ENCODE measurements around the gene STAT5B. TPM values are rescaled to one million over a fixed set of nuclear protein-coding genes. Genes with fewer than 3 reads are reported as not detected.

Gene STAT5B
- polyA plus RNA-seq (10.9 to 16.1 TPM (median 12.4 TPM) in 3 replicates), polyA minus RNA-seq (11.5 to 18.1 TPM (median 13.1 TPM) in 3 replicates)
- polyA plus RNA-seq (2011; ENCODE audit: low read depth), result 7.1 TPM
- 7.8 and 11.7 TPM in 2 replicates for polyA plus RNA-seq (2011; cell fraction: cytosol; rRNA removed)
- polyA plus RNA-seq (2011; cell fraction: nucleus; rRNA removed), result 30.5 and 32.6 TPM in 2 replicates
- polyA plus RNA-seq (2012; ENCODE audit: low replicate concordance), result 8.2 and 9.9 TPM in 2 replicates
- polyA minus RNA-seq (2011; cell fraction: cytosol; rRNA and poly(A)+ RNA removed), result 16.9 TPM
- polyA minus RNA-seq (2011; cell fraction: nucleus; rRNA and poly(A)+ RNA removed), result 11.2 and 13.8 TPM in 2 replicates

DNA sequence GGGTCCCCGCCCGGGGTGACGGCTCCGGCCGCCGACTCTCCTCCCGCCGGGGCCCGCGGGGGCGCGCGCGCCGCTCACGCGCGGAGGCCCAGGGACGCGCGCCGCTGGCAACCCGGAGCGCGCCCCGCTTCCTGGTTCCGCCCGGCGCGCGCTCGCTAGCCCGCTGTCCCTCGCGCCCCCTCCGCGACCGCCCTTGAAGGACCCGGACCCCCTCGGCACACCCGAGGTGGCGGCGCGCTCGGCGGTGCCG lies at the start of gene STAT5B:
Gene STAT5B, minus strand, starts transcription at position 33 of the 250 bp plus-strand sequence. CDS start 44,264 bp downstream, outside the sequence.
- Histone ChIP-seq H3K79me2 (ENCODE audit: control insufficient read depth, insufficient read depth, low read length) (peaks cover 8% of the 10 kb centered on the region), H3K9me3 (ENCODE audit: control insufficient read depth, low read depth, low read length) (no peaks in the 10 kb centered on the region), H3K4me3 (ENCODE audit: control insufficient read depth in 2 of 3, extremely low read depth in 1 of 3, insufficient read depth in 2 of 3, low read depth in 1 of 3, low read length in 3 of 3) (peak within 1 kb of the TSS; percentile 73 to 80 (median 75)), H2AFZ (ENCODE audit: control insufficient read depth, low read length) (peak within 1 kb of the TSS; percentile 86), H3K9me1 (ENCODE audit: control insufficient read depth, extremely low read depth, insufficient read depth, low read length) (no peaks in the 10 kb centered on the region), H3K27ac (ENCODE audit: control insufficient read depth, insufficient read depth, low read length) (peak within 1 kb of the TSS; percentile 11), H3K4me2 (ENCODE audit: control insufficient read depth, extremely low read depth, insufficient read depth, low read depth, low read length) (peak within 1 kb of the TSS; percentile 92), H3K36me3 (ENCODE audit: control insufficient read depth in 2 of 2, extremely low read depth in 1 of 2, insufficient read depth in 2 of 2, low read length in 2 of 2) (no peaks in the 10 kb centered on the region), H3K4me1 (ENCODE audit: control insufficient read depth, extremely low read depth, insufficient read depth, low read length) (peaks cover 15% of the 10 kb centered on the region), H3K9ac (ENCODE audit: control insufficient read depth, extremely low read depth, insufficient read depth, low read length) (peak within 1 kb of the TSS; percentile 72), H4K20me1 (ENCODE audit: control insufficient read depth, extremely low read depth, insufficient read depth, low read length) (no peaks in the 10 kb centered on the region), H3K27me3 (ENCODE audit: control insufficient read depth, extremely low read depth, insufficient read depth, low read length) (no peaks in the 10 kb centered on the region)
- no peak for FAIRE-seq
- dilution Hi-C loops (cut with MboI; ENCODE audit: extremely low pct_ligation_motif_present, low sequenced_read_pairs), result no loop called here
- no peak for DNase-seq (ENCODE audit: low read depth, low spot score)
- TF ChIP-seq CTCF (optimal IDR thresholded peaks at IDR 0.05 in 1 of 3, IDR thresholded peaks at IDR 0.05 in 1 of 3, conservative IDR thresholded peaks at IDR 0.05 in 1 of 3; ENCODE audit: extremely low read depth in 1 of 3, insufficient read depth in 2 of 3, low read length in 3 of 3), result no peak
- no peak for TF ChIP-seq EZH2 (IDR thresholded peaks at IDR 0.05; ENCODE audit: low read length)

DNA sequence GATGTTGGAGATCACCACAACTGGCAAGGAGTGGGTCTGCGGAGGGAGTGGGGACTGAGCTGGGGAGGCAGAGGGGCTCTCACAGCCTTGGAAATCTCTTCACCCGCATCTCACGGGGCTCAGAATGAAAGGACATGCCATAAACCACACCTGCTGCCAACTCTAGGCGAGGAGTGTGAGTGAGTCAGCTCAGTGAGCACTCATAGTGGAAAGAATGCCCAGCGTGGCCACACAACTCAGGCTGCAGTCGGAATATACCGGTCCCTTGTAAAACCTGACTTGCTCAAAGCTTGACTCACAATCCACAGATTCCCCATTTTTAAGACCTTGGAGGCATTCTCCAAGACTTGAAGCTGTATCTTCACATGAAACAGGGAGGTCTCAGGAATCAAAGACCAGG lies 48.8 kb upstream of the STAT5B start:
- H3K36me3 ChIP-seq (ENCODE audit: control insufficient read depth in 2 of 2, extremely low read depth in 1 of 2, insufficient read depth in 2 of 2, low read length in 2 of 2), result peaks cover 18 to 38% of the 10 kb centered on the region in 2 experiments
- peak overlapping the region; percentile 57 for H3K9ac ChIP-seq (ENCODE audit: control insufficient read depth, extremely low read depth, insufficient read depth, low read length)
- H3K27me3 ChIP-seq (ENCODE audit: control insufficient read depth, extremely low read depth, insufficient read depth, low read length), result no peaks in the 10 kb centered on the region
- no peaks in the 10 kb centered on the region for H3K9me3 ChIP-seq (ENCODE audit: control insufficient read depth, low read depth, low read length)
- no peaks in the 10 kb centered on the region for H4K20me1 ChIP-seq (ENCODE audit: control insufficient read depth, extremely low read depth, insufficient read depth, low read length)
- H3K4me1 ChIP-seq (ENCODE audit: control insufficient read depth, extremely low read depth, insufficient read depth, low read length), result peaks cover 45% of the 10 kb centered on the region
- H2AFZ ChIP-seq (ENCODE audit: control insufficient read depth, low read length), result no peak overlapping the region
- DNase-seq (ENCODE audit: low read depth, low spot score) (peak; percentile 81), FAIRE-seq (peak; percentile 90)
- TF ChIP-seq EZH2 (IDR thresholded peaks at IDR 0.05; ENCODE audit: low read length), result no peak
- peak in 1 of 3 experiments; percentile 8 for TF ChIP-seq CTCF (optimal IDR thresholded peaks at IDR 0.05 in 1 of 3, IDR thresholded peaks at IDR 0.05 in 1 of 3, conservative IDR thresholded peaks at IDR 0.05 in 1 of 3; ENCODE audit: extremely low read depth in 1 of 3, insufficient read depth in 2 of 3, low read length in 3 of 3)
- dilution Hi-C loops (cut with MboI; ENCODE audit: extremely low pct_ligation_motif_present, low sequenced_read_pairs), result no loop called here
- H3K4me3 ChIP-seq (ENCODE audit: control insufficient read depth in 2 of 3, extremely low read depth in 1 of 3, insufficient read depth in 2 of 3, low read depth in 1 of 3, low read length in 3 of 3), result no peak overlapping the region
- no peaks in the 10 kb centered on the region for H3K9me1 ChIP-seq (ENCODE audit: control insufficient read depth, extremely low read depth, insufficient read depth, low read length)
- H3K79me2 ChIP-seq (ENCODE audit: control insufficient read depth, insufficient read depth, low read length), result no peaks in the 10 kb centered on the region
- peak overlapping the region; percentile 79 for H3K27ac ChIP-seq (ENCODE audit: control insufficient read depth, insufficient read depth, low read length)
- peak overlapping the region; percentile 39 for H3K4me2 ChIP-seq (ENCODE audit: control insufficient read depth, extremely low read depth, insufficient read depth, low read depth, low read length)

Data from keratinocyte (primary cell).